ELR (cell line): ENCODE measurements around the gene PTPRD.

Source experiments
- DNase-seq: peaks from one replicate; pipeline ENCODE4 v3.0.0-alpha.2; 2015; ENCODE audit warnings: low read depth

Gene PTPRD

DNA sequence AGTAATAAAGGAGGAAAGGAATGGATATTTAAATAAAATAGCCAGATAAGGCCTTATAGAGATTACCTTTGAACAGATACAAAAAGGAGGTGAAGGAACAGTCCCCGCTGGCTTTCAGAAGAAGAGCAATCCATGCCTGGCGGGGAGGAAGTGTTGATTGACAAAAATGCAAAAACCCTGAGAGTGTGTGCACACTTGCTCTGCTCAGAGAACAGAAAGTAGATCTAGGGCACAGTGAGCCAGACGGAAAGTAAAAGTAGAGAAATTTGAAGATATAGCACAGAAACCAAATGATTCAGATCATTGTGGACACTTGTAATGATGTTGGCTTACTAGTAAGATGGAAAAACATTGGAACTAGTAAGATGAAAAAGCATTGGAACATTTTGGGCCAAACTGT, 720.6 kb downstream of the PTPRD start:
- no peak for DNase-seq

GRCh38 chr9:9881692-9882091, 731.1 kb downstream of the PTPRD start:
- DNase-seq, result no peak

DNA sequence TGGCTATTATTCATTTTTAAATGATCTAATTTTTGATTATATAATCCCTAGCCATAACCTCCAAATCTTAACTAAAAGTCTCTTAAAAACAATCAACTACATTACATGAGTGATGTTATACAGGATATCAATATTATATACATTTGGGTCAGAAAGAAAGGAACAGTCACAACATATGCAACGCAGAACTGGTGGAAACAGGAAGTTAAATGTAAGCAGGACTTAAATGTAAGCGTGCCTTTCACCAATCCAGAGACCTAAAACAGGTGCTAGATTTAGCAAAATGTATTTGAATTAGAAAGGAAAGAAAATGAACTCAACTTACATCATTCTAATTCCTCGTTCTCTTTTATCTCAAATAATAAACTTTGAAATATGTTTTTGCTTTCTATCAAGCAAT, 738.5 kb downstream of the PTPRD start:
- DNase-seq, result no peak

DNA sequence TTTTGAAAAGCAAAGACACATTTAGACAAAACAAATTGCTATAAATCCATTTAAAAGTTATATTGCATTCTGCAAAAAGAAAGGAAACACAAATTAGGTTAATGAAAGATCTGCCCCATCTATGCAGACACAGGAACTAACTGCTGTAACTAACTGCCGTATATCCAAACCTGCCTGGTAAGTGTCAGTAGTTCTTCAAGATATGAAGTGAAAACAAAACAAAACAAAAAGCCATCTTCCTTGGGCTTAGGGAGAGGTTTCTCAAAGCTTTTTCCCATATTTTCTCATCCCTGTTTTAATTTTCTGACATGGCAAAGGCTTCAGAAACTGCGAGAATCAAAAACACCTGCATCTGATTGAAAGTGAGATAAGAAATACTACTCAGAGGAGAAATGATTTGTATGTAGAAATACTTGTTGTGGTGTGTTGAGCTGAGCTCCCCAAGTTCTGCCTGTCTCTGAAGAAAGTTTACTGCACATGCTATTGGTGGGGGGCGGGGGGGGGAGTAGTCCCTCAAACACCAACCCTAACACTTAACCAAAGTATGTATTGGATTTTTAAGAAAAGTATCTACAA, 750.5 kb downstream of the PTPRD start:
- no peak for DNase-seq

GRCh38 chr9:9855177-9856078, 757.4 kb downstream of the PTPRD start:
- DNase-seq, result no peak

- DNase-seq, result no peak
Observed at GRCh38 chr9:9847750-9848149, 765.1 kb downstream of the PTPRD start.

- no peak for DNase-seq
Observed at GRCh38 chr9:9846557-9846956, 766.2 kb downstream of the PTPRD start.

GRCh38 chr9:9820436-9820835, 792.4 kb downstream of the PTPRD start:
- DNase-seq, result no peak

GRCh38 chr9:9819886-9820285, 792.9 kb downstream of the PTPRD start:
- no peak for DNase-seq

DNA sequence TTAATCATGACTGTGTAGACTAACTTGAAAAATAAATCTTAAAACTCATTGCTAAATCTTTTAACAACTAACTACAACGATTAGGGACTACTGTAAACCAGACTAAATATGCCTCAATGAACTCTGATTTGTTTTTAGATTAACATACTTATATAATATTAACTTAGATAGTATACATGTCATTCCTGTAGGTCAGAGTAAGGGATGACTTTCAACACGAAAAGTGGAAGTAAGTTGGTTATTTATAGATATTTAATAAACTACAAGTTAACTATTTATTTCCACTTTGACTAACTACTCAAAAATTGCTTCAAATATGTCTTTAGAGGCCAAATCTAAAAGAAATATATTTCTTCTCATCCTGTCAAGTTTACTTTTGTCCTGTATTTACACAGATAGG, 795.6 kb downstream of the PTPRD start:
- DNase-seq, result no peak

DNA sequence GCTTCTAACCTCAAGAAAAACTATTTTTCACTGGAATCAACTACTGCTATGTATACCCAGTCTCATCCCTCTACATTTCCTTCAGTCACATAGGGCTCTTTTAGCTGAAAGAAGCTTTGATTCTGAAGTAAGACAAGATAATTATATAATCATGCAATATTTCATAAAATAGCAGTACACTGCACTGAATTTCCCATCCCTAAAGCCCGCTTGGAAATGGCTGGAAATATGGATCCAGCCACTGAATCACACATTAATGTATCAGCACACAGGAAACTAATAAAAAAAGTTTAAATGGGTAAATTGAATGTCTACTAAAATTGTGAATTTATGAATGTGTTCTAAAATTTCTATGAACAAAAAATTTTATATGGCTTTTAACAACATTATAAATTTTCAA, 808.7 kb downstream of the PTPRD start:
- no peak for DNase-seq

DNA sequence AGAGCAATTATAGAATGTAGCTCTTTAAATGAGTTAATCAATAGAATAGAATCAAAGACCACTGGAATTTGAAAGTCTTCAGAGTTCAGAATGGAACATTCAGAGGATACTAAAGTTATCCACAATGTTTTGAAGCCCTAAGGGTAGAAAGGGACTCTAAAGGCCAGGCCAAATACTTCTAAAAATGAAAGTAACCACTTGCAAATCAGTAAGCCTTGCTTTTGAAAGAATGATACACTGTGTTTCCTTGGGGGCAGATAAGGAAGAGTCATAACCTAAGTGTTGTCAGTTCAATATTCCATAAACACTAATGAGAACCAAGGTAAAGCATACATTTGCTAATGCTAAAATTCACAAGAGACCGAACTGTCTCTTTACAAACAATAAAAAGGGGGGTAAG, 813.5 kb downstream of the PTPRD start:
- no peak for DNase-seq

- no peak for DNase-seq
Observed at GRCh38 chr9:9792144-9792857, 820.5 kb downstream of the PTPRD start.

GRCh38 chr9:9791611-9792010, 821.2 kb downstream of the PTPRD start:
- DNase-seq, result peak; percentile 0

DNA sequence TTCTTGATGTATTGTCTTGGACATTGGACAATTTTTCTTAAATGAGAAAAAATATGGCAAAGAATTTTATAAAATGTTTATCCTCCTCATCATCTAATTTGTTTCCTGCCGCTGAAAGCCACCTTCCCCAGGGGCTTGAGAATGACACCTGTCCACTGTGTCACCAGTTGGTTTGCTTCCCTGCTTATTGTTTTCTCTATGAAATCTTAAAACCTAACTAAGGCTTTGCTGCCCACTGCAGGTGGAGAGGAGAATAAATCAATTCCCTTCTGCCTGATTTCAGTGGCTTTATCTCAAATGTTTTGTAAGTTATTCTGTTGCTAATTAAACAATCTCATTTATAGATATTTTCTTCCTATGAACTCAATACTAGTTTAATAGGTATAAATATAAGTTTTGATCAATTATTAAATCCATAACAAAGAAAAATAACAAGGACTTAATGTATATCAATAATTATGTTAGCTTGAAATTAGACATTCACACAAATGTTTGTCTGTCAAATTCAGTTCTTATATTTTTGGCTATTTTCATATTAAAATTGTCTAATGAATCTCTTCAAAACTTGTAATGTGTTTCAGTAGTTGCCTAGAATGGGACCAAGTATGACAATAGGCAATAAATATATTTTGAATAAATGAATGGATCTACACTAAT, 822.5 kb downstream of the PTPRD start:
- peak; percentile 4 for DNase-seq

- no peak for DNase-seq
Observed at GRCh38 chr9:9783711-9784110, 829.1 kb downstream of the PTPRD start.

DNA sequence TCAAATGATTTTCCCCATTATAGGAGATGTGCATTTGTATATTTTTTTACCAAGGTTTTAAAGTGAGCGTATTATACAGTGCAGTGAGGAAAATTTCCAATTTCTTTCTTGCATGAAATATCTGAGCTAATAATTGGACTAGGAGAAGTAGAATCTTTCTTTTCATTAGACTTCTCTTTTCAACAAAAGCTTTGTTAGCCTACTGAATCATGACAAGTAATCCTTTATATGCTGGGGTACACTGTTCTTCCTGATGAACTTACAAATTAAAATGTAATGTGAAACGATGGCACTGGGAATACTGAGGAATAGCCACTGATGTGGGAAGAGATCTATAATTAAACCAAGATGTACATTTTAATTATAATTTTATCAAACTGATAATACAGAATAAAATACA, 829.6 kb downstream of the PTPRD start:
- DNase-seq, result no peak

DNA sequence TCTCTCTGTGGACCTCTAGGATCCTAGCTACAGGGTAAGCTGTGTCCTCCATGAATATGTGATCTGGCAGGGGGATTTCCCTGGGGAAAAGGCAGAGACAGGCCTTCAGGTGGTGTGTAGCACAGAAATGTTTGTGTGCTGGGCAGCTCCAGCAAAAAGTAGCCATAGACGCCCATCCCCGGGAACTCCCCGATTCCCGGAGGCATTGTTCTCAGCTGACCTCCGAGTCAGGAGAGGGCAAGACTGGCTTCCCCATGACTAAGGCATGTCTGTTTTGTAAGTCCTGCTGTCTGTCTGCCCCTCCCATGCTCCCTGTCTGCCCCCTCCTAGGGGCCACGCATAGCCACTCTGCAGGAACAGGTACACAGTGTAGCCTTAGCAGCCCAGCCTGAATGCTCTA, 834.5 kb downstream of the PTPRD start:
- no peak for DNase-seq

DNA sequence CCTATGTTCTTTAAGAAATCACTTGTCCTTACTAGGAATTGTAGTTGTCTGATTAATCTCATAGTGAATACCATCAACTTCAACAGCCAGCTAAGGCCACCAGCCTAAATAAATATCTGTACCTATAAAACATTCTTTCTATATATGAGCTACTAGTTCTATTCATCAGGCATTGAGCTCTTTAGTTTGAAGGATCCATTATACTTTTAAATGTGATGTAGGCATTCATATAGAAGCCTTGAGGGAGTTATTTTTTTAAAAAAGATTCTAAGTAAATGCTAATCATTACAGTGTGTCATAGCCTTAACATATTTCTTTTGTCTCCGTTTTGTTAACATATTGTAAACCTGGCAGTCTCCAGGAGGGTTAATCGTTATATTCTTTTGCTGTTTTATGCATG, 838.3 kb downstream of the PTPRD start:
- no peak for DNase-seq

DNA sequence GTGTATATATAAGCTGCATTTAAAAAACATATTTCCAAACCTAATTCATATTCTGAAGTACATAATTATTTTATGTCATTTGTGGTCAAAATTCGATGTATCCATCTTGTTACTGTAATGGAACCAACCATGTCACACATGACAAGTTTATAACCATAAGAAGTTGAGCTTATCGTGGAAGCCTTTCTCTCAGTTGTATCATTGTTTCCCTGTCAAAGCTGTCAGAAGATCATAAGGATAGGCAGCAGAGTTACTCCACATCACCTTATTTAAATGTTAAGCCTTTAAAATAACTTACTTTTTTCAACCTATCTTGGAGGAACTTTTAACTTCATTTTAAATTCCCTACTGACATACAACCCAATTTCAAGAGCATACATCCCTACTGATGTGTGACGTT, 841.5 kb downstream of the PTPRD start:
- no peak for DNase-seq

GRCh38 chr9:9764821-9765220, 848.0 kb downstream of the PTPRD start:
- no peak for DNase-seq

GRCh38 chr9:9754186-9754585, 858.6 kb downstream of the PTPRD start:
- no peak for DNase-seq

DNA sequence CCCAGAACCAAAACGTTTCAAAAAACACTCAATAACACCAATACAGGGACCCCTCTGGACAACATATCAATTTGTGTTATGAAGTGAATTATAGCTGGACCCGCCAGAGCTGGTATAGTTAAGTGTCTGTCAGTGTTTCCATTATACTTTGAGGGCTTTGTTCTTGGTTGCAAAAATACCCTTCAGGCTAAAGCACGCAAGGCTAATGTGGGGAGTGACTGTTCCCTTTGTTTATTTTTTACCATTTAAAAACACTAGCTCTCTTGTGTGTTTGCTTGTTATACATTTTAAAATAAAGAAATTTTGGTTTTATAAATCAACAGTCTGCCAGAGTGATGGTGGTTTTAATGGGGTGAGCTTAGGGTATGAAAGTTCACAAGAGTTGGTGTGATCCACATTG, 859.5 kb downstream of the PTPRD start:
- no peak for DNase-seq
